CD1c-positive myeloid dendritic cell (primary cell): ENCODE measurements around the gene CTRB1.

Experiments
- DNase-seq: peaks from one replicate; pipeline ENCODE4 v3.0.0-alpha.2; 2016; ENCODE audit errors: extremely low spot score

Gene CTRB1

DNA sequence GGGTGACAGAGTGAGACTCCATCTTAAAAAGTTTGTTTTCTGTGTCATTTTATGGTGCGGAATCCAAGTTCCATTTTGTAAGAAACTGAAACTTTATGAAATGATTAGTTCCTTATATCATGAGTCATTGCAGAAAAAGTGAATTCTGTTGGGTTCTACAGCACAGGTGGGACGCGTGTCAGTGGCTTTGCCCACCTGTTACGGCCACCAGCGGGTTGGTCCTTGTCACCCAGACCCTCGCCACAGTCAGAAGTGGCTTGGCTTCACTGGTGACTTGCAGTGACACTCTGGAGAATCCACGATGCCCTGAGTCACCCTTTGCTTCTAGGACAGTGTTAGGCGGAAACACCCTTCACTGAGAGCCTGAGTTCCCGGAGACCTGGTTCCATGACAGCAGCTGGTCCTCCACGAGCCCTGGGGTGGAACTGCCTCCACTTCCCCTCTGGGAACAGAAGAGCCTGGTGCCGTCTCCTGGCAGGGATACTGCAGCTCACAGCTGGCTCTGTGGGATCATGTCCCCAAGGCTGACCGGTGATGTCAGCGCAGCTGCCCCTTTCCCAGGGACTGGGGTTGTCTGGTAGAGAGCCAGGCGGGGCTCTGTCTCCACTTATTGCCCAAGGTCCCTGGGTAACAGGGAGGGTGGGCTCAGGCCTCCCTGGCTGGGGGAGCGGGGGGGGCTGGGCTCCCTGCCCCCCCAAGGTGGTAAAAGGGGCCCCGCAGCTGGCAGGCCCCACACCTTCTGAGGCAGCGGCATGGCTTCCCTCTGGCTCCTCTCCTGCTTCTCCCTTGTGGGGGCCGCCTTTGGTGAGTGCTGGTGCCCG lies at the start of gene CTRB1:
TSS of gene CTRB1 (plus strand) at position 733 of the 821 bp plus-strand sequence. CDS start at position 753, 20 bp downstream.
- no peak for DNase-seq

DNA sequence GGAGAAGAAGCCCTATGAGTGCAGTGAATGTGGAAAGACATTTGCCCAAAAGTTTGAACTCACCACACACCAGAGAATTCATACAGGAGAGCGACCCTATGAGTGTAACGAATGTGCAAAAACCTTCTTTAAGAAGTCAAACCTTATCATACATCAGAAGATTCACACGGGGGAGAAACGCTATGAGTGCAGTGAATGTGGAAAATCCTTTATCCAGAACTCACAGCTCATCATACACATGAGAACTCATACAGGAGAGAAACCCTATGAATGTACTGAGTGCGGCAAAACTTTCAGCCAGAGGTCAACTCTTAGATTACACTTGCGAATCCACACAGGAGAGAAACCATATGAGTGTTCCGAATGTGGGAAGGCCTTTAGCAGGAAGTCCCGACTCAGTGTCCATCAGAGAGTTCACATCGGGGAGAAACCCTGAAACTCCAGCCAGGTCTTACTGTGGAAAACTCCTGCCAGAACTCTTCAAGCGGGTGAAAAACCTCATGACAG lies 48.8 kb upstream of the CTRB1 start:
- no peak for DNase-seq

DNA sequence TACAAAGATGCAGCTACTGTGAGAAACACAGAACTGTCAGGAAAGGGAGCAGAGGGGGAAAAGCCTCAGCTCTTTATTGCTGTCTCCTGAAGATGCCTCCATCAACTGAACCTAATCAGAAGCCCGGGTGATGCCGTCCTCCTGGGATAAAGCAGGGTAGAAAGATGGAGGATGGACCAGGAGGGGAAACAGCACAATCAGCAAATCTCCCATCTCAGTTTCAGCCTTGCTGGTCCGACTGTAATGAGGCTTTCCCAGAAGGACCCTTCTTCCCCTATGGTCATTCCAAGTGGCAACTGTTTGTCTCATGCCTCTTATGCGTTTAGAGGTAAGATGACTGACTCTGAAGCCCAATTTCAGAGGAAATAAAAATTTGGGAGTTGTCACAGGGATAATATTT lies 46.2 kb upstream of the CTRB1 start:
- DNase-seq = no peak

DNA sequence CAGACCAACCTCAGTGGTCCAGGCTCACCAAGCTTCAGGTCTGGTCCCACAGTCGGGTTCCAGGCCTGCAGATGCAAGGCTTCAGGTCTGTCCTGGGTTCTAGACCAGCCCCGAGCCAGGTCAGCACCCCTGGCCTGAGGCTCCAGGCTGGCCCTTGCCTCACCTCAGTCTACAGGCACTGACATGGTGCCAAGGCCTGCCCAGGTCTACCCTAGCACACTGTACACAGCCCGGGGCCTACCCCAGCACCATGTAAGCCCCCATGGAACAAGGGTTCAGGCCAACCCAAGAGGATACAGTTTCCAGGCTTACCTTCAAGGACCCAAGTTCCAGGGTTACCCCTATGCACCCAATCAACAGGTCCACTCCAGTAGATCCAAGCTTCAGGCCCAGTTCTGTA lies 43.7 kb upstream of the CTRB1 start:
- DNase-seq = no peak

GRCh38 chr16:75176926-75177325 lies 41.9 kb upstream of the CTRB1 start:
- DNase-seq = no peak

DNA sequence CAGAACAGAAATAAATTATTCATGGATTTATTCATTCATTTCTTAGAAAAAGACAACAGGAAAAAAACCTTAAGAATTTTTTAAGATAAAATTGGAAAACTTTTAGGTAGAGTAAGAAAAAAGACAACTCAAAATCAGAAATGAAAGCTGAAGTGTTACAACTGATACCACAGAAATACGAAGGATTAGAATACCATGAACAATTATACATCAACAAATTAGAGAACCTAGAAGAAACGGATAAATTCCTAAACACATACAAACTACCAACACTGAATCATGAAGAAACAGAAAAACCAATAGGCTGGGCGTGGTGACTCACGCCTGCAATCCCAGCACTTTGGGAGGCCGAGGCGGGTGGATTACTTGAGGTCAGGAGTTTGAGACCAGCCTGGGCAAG lies 39.6 kb upstream of the CTRB1 start:
- no peak for DNase-seq

DNA sequence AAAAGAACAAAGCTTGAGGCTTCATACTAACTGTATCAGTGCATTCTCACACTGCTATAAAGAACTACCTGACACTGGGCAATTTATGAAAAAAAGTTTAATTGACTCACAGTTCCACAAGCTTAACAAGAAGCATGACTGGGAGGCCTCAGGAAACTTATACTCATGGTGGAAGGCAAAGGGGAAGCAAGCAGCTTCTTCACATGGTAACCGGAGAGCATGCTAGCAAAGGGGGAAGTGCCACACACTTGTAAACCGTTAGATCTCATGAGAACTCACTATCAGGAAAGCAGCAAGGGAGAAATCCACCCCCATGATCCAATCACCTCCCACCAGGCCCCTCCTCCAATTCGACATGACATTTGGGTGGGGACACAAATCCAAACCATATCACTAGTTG lies 37.2 kb upstream of the CTRB1 start:
- peak; percentile 26 for DNase-seq

GRCh38 chr16:75188832-75189477 lies 29.8 kb upstream of the CTRB1 start:
- DNase-seq = no peak

DNA sequence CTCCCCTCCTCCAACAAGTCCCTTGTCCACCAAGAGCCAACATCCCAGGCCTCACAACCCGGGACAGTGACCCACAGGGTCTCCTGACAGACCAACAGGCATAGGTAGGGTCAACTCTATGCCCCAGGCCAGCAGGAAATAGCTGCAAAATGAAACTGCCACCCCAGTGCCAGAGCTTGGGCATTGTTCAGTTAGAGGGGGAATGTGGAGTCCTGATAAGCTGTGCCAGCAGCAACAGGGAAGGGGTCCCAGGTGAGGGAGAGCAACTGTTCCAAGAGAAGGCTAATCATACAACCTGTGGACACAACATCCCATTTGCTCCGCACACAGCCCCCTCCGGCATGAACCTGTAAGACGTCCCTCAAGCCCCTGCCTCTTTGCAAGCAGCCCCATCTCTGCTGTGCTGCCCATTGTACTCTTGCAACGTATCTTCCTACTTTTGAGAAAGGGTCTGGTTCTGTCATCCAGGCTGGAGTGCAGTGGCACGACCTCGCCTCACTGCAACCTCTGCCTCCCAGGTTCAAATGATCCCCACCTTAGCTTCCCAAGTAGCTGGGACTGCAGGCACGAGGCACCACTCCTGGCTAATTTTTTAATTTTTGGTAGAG lies 29.0 kb upstream of the CTRB1 start:
- no peak for DNase-seq

DNA sequence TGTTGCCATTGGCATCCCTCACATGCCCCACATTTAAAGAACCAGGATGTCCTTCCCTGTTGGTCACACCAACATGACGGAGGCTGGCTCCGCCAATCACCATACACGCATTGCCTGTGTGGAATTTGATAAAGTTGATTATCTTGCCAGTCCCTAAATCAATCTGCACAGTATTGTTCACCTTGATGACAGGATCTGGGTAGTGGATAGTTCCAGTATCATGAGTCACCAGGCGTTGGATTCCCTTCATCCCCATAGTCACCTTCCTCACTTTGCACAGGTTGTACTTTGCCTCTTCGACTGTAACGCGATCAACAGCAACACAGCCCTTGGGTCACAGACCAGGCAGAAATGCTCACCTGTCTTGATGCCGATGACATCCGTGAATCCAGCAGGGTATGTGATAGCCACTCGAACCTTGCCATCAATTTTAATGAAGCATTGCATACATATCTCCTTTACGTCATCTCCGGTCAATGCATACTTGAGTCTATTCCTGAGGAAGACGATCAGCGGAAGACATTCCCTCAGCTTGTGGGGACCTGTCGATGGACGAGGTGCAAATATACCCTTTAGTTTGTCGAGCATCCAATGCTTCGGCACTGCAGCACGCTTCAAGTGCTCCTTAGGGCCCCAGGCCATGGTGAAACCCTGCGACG lies 26.1 kb upstream of the CTRB1 start:
- DNase-seq = no peak

GRCh38 chr16:75193265-75193650 lies 25.5 kb upstream of the CTRB1 start:
- DNase-seq = no peak

DNA sequence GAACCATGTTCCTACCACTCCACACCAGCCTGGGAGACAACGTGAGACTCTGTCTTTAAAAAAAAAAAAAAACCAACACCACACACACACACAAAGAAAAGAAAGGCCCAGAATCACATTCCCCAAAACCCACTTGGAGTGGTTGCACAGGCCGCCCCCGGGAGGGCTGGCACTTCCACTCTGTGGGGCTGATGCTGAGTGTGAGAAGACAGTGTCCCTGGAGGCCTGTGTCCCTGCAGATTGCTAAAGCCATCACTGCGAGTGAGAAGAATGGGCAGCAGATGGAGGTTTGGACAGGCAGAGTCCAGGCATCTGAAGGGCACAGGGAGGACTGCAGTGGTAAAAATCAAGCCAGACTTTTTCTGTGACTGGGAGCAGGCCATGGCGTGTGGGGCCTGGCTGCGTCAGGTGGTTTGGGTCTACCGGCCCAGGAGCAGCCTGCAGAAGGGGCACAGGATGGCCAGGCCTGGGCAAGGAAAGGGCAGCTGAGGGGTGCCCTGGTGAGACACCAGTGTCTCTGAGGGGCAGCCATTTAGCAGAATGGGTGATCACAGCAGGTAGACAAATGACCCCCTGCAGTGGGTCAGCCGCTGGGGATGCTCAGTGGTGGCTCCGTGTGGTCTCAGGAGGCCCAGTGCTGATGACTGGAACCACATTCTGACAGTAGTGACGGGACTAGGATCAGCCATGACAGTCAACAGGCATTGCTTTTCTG lies 24.9 kb upstream of the CTRB1 start:
- no peak for DNase-seq

GRCh38 chr16:75195811-75196790 lies 22.7 kb upstream of the CTRB1 start:
- DNase-seq = no peak

DNA sequence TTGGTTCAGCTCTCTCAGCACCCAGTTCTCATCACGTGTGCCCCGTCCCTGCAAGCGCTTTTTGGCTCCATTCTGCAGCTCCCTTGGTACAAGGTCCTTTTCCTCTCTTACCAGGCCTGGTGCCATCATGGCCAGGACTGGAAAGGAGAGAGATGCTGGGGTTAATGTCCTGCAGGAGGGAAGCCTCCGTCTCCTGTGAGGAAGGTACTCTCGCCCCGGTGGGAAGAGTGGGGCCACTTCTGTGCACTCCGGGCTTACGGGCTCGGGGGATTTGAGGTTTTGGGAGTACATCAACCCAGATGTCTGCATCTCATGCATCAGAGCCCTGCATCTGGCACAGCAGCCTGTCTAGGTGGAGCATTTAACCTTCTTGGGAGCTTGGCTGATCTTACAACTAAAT lies 22.0 kb upstream of the CTRB1 start:
- no peak for DNase-seq

GRCh38 chr16:75197522-75198134 lies 21.2 kb upstream of the CTRB1 start:
- no peak for DNase-seq

DNA sequence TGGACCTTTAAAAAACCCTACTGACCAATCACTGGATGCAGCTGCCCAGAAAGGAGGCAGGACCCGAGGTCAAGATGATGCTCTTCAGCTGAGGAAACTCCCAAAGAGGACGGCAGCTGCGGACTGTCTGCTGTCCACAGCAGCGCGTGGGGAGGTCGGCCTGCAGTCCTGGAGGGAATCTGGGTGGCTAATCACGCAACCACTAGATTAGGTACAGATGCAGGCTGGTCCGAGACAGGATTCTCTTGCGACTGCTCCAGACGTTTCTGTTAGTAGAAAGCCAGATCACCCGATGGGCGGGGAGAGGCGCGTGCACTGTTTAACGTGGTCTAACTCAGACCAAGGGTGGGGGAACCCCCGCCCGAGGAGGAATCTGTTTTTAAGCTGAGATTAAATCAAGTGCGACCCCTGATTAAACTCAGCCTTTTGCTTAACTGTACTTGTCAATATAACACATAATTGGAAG lies 20.6 kb upstream of the CTRB1 start:
- no peak for DNase-seq

- no peak for DNase-seq
These were observed 16.7 kb upstream of the CTRB1 start for GRCh38 chr16:75202069-75202590.

DNA sequence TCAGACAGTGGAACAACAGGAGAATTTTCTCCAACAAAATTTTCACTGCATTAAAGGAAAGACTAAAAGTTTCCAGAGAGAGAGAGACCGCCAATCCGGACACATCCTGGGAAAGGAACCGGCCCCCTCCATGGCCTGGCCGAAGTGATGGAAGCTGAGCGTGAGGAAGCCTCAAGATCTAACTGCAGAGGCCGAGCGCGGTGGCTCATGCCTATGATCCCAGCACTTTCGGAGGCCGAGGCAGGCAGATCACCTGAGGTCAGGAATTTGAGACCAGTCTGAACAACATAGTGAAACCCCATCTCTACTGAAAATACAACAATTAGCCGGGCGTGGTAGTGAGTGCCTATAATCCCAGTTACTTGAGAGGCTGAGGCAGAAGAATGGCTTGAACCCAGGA lies 15.7 kb upstream of the CTRB1 start:
- no peak for DNase-seq

GRCh38 chr16:75203667-75204409 lies 14.9 kb upstream of the CTRB1 start:
- no peak for DNase-seq
